Left ventricle myocardium inferior (tissue), 1 donor: ENCODE data around the gene MRPL17. TPM values are rescaled to one million over a fixed set of nuclear protein-coding genes. Genes with fewer than 3 reads are reported as not detected.
A peak's percentile ranks its signal among the peaks of the same experiment; 100 is the strongest.

ENCODE experiments used
- DNase-seq: peaks from one replicate; pipeline ENCODE4 v3.0.0-alpha.2; 2020
- H3K27ac ChIP-seq: fragments of 200-600 bp; replicated peaks from 2 replicates; pipeline ENCODE4 v1.8.0; 2021
- H3K27me3 ChIP-seq: fragments of 200-600 bp; 2 replicates; pipeline ENCODE4 v1.8.0; 2021; ENCODE audit warnings: low read depth
- H3K36me3 ChIP-seq: fragments of 200-600 bp; 2 replicates; pipeline ENCODE4 v1.8.0; 2021
- H3K4me1 ChIP-seq: fragments of 200-600 bp; 2 replicates; pipeline ENCODE4 v1.8.0; 2021
- H3K4me3 ChIP-seq: fragments of 200-600 bp; 2 replicates; pipeline ENCODE4 v1.8.0; 2021; ENCODE audit warnings: mild to moderate bottlenecking, moderate library complexity
- H3K9me3 ChIP-seq: fragments of 200-600 bp; replicated peaks from 2 replicates; pipeline ENCODE4 v1.8.0; 2021
- CTCF ChIP-seq: fragments of 200-600 bp; IDR thresholded peaks from 2 replicates; pipeline ENCODE4 v1.8.0; 2021; ENCODE audit warnings: antibody characterized with exemption, mild to moderate bottlenecking, borderline replicate concordance
- intact Hi-C: fragments of 100-400 bp; cut with micrococcal nuclease; formaldehyde crosslinking; loops from one replicate; pipeline ENCODE4 v1.11.0; 2022
- total RNA-seq: library from RNA; stranded (reverse); fragmentation: NEBNext Ultra II Directional; extraction: Animal tissue kit (Norgen Biotek cat#: 25700); gene quantifications from one replicate; pipeline ENCODE4 v1.2.1, GENCODE V29; 2021
- donor health status: DM: no; HTN: yes; CAD: no; lungs with severe emphysema.

The MRPL17 gene
- total RNA-seq, 1 donor from 2014 or later = 40.2 TPM

DNA sequence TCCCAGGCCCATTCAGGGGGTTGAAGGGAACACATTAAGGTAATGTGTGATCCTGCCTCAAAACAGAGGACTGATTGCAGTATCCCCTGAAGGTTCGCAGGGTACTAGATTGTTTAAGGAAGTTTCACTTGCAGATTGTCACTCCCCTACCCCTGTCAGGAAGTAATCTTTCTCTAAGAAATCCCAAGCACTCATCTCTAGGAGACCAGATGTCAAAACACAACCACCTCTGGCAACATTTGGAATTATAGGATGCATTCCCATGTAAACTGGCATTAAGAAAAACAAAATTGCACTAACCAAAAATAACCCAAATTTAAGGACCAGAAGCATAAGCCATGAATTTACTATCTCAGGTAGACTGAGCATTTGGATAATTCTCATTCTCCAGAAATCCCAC is 1.6 kb downstream of the MRPL17 start:
- intact Hi-C loops = loop anchor here (10.0 kb wide), 1 partner anchor 147 kb away; no protein-coding TSS in a partner anchor
- TF ChIP-seq CTCF = no peak
- H3K27me3 ChIP-seq = no peaks in the 10 kb centered on the region
- H3K9me3 ChIP-seq = no peaks in the 10 kb centered on the region
- H3K4me1 ChIP-seq = peaks cover 38% of the 10 kb centered on the region
- H3K36me3 ChIP-seq = peaks cover 9% of the 10 kb centered on the region
- DNase-seq = no peak
- H3K27ac ChIP-seq = peak overlapping the region; percentile 93
- H3K4me3 ChIP-seq = peak overlapping the region; percentile 72

- Histone ChIP-seq H3K4me1 (peaks cover 33% of the 10 kb centered on the region), H3K27me3 (no peaks in the 10 kb centered on the region), H3K9me3 (no peaks in the 10 kb centered on the region), H3K36me3 (peaks cover 8% of the 10 kb centered on the region), H3K27ac (no peak overlapping the region), H3K4me3 (no peak overlapping the region)
- intact Hi-C loops = no loop called here
- no peak for DNase-seq
- TF ChIP-seq CTCF = no peak
Observed at GRCh38 chr11:6677018-6677417, 6.1 kb downstream of the MRPL17 start.

DNA sequence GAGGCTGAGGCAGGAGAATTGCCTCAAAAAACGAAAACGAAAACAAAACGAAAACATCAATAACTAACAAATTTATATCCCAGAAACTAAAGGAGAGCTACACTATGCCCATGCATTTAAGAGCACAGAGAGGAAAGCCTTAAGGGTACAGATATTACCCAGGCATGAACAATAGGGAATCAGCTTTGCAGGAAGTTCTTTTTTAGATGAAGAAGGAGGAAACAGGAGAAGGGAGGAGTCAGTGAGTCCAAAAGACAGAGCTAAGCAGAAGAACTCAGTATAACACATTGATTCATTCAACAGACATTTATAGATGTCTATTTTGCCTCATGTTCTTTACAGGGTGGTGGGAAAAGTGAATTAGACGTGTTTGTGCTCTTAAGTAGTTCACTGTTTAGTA is 8.3 kb downstream of the MRPL17 start:
- no peak for TF ChIP-seq CTCF
- no peaks in the 10 kb centered on the region for H3K9me3 ChIP-seq
- peaks cover 16% of the 10 kb centered on the region for H3K4me1 ChIP-seq
- intact Hi-C loops = no loop called here
- no peak overlapping the region for H3K4me3 ChIP-seq
- no peak for DNase-seq
- no peaks in the 10 kb centered on the region for H3K36me3 ChIP-seq
- peak overlapping the region; percentile 82 for H3K27ac ChIP-seq
- no peaks in the 10 kb centered on the region for H3K27me3 ChIP-seq

GRCh38 chr11:6674219-6674597 is 8.9 kb downstream of the MRPL17 start:
- Histone ChIP-seq H3K4me3 (no peak overlapping the region), H3K27me3 (no peaks in the 10 kb centered on the region), H3K9me3 (no peaks in the 10 kb centered on the region), H3K4me1 (peaks cover 16% of the 10 kb centered on the region), H3K36me3 (no peaks in the 10 kb centered on the region), H3K27ac (peak overlapping the region; percentile 82)
- no peak for TF ChIP-seq CTCF
- intact Hi-C loops = no loop called here
- DNase-seq = no peak

DNA sequence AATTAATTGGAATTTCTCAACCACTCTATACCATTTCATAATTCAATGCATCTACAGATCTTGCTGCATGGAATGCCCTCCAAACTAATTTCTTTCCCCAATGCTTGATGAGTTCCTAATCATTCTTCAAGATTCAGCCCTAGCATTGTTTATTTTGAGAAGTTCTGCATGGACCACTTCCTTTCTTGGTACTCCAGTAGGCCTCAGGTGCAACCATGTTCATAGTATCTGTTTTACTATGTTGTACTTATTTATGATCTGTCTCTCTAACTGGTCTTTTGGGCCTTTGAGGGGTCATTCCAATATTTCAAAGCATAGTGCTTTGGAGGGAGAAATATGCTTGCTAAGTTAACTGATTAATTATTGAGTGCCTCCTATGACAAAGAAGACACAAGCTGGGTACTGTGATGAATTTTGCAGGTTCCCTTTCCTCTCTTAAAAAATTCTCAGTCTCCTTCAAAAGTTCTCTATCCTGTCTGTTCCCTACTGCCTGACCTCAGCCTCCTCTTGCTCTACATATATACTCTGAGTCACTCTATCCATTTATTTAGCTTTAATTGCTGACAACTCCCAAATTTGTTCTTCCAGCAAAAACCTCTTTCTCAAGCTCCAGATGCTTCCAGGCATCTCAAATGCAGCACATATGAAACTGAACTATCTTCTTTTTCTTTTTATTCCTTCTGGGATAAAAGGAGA is 9.5 kb downstream of the MRPL17 start:
- peaks cover 13% of the 10 kb centered on the region for H3K4me1 ChIP-seq
- no peak for DNase-seq
- no peaks in the 10 kb centered on the region for H3K9me3 ChIP-seq
- no peaks in the 10 kb centered on the region for H3K36me3 ChIP-seq
- H3K4me3 ChIP-seq = no peak overlapping the region
- intact Hi-C loops = no loop called here
- TF ChIP-seq CTCF = no peak
- H3K27me3 ChIP-seq = no peaks in the 10 kb centered on the region
- peak overlapping the region; percentile 82 for H3K27ac ChIP-seq
